Iris pigment epithelial cell (primary cell): Measurements from ENCODE around the gene DEGS1.
"Not testable (repeated sequence)": the region's sequence is repeated elsewhere in the genome, so short reads cannot be mapped to it uniquely, and the experiment has no call there.

Source experiments
- DNase-seq: peaks from one replicate; pipeline ENCODE4 v3.0.0-alpha.2; 2011; ENCODE audit warnings: low read depth

Gene DEGS1

DNA sequence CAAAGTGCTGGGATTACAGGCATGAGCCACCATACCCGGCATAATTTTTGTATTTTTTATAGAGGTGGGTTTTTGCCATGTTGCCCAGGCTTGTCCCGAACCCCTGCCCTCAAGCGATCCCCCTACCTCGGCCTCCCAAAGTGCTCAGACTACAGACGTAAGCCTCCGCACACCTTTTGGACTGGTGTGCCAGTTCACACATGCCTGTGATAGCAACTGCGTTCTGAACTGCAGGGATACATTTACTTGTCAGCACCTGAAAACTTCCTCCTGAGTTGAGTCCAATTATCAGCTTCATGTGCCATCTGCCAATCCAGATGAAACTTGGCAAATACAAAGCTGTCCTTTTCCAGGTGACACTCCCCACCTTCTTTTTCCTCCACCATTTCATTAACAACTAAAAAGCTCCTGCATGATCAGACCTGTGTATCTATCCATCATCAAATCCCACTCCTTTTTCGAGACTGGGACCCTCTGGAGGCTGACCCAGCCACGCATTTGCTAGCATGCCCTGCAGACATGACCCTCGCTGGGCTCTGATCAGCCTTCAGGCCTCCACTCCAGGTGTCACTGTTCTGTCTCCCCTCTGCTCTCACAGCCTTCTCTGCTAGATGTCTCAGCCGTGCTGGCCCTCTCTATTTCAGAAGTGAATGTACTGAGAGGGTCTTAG is 2.1 kb upstream of the DEGS1 start:
- no peak for DNase-seq

DNA sequence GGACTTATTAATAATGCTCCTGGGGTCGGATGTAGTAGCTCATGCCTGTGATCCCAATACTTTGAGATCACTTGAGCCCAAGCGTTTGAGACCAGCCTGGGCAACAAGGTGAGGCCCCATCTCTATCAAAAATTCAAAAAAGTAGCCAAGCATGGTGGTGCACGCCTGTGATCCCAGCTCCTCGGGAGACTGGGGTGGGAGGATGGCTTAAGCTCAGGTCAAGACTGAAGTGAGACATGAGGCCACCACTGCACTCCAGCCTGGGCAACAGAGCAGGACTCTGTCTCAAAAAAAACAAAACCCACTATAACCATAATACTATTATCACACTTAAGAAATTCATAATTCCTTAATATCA is 1.6 kb upstream of the DEGS1 start:
- DNase-seq: no peak

DNA sequence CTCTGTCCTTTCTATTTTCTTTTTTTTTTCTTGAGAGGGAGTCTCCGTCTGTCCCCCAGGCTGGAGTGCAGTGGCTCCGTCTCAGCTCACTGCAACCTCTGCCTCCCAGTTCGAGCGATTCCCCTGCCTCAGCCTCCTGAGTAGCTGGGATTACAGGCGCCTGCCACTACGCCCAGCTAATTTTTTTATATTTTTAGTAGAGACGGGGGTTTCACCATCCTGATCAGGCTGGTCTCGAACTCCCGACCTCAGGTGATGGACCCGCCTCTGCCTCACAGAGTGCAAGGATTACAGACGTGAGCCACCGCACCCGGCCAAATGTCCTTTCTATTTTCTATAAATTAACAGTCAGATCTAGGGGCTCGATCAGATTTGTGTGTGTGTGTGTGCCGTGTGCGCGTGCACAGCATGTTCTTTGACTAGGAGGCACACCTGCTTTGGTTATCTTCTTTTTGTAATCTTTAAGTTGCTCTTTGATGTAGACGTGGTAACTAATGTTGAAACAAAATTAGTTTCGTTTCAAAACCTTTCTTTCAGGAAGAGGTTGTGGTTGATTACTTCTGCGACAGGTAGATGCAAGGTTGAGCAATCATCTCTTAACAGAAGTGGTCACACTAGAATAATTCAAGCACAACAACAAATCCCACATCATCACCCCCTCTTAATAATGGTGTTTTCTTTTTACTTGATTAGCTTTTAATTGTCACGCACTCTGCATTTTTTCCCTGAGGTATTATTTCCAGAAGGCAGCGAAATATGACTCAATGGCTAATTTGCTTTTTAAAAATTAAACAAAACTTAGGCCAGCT is 779 bp upstream of the DEGS1 start:
- no peak for DNase-seq

DNA sequence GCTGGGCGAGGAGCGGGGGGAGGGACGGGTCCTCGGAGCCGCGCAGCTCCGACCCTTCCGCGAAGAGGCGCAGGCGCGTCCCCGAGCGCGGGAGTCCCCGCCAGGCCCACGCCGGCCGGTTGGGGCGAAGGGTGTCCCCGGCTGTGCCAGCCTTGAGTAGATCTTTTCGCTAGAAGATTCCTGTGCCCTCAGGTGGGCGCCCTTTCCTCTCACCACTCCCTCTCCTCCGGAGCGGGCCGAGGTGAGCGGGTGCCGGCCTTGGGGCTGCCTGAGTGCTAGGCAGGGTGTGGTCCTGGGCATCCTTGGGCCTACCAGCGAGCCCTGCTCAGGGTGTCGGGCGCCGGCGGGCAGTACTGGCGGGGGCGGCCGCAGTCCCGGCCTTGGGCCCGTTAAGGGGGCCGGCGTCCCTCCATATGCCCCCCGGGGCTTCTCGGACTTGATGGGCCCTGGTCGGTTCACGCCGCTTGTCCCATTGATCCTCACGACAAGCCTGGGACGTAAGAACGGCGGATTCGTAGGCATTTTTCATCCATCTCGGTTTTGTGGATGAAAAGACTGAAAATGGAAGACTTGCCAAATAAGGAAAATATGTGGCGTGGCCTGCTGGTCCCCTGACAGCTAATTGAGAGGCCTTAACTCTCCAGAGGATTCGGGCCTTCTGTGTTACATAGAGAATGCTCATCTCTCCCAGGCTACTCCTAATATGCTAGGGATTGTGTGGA is 712 bp downstream of the DEGS1 start:
- peak; percentile 60 for DNase-seq

DNA sequence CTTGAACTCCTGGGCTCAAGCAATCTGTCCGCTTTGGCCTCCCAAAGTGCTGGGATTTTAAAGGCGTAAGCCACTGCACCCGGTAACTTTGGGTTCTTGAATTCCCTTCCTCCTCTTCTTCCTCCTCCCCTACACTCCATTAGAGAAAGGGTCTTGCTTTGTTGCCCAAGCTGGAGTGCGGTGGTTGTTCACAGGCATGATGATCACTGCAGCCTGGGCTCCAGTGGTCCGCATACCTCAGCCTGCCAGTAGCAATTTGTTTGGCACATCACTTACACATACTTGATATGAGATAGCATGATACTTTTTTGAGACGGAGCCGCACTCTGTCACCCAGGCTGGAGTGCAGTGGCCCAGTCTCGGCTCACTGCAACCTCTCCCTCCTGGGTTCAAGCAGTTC is 2.2 kb downstream of the DEGS1 start:
- no peak for DNase-seq

DNA sequence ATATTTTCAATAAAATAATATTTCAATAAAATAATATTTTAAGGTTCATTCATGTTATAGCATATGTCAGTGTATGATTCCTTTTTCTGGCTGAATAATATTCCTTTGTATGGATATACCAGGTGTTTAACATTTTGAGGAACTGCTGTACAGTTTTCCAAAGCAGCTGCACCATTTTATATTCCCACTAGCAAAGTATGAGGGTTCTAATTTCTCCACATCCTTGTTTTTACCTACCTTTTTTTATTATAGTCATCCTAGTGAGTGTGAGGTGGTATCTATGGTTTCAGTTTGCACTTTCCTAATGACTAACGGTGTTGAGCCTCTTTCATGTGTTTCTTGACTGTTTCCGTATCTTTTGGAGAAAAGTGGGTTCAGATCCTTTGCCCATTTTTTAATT is 5.2 kb downstream of the DEGS1 start:
- no peak for DNase-seq

DNA sequence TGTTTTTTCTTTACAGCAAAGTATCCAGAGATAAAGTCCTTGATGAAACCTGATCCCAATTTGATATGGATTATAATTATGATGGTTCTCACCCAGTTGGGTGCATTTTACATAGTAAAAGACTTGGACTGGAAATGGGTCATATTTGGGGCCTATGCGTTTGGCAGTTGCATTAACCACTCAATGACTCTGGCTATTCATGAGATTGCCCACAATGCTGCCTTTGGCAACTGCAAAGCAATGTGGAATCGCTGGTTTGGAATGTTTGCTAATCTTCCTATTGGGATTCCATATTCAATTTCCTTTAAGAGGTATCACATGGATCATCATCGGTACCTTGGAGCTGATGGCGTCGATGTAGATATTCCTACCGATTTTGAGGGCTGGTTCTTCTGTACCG is 6.5 kb downstream of the DEGS1 start:
- no peak for DNase-seq

DNA sequence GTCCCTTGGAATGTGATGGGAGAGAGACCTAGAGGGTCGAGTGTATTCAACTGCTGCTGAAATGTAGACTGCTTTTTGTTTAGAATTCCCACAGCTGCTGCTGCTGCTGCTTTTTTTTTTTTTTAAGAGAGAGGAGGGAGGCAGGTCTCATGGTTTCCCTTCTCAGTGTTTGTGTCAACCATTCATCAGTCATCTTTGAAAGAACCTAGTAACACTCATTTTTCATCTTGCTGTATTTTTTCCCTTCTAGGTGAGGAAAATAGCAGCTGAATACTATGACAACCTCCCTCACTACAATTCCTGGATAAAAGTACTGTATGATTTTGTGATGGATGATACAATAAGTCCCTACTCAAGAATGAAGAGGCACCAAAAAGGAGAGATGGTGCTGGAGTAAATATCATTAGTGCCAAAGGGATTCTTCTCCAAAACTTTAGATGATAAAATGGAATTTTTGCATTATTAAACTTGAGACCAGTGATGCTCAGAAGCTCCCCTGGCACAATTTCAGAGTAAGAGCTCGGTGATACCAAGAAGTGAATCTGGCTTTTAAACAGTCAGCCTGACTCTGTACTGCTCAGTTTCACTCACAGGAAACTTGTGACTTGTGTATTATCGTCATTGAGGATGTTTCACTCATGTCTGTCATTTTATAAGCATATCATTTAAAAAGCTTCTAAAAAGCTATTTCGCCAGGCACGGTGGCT is 9.2 kb downstream of the DEGS1 start:
- no peak for DNase-seq

DNA sequence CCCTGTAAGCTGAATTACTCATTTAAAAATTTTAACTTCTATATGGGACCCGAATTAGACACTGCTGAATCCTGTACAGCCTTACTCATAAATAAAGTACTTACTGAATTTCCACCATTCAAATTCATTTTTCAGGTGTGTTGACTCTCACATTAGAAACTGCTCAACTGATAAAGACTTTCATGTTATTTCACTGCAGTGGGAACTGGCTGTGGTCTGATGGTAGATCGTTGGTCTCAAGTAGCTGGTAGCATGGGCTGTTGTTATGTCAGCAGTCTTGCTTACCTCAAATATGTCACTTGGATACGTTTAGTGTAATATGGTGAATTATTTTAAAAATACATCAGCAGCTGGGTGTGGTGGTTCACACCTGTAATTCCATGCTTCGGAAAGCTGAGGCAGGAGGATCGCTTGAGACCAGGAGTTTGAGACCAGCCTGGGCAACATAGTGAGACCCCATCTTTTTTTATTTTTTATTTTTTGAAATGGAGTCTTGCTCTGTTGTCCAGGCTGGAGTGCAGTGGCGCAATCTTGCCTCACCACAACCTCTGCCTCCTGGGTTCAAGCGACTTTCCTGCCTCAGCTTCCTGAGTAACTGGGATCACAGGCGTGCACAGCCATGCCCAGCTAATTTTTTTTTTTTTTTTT is 10.4 kb downstream of the DEGS1 start:
- DNase-seq: no peak

DNA sequence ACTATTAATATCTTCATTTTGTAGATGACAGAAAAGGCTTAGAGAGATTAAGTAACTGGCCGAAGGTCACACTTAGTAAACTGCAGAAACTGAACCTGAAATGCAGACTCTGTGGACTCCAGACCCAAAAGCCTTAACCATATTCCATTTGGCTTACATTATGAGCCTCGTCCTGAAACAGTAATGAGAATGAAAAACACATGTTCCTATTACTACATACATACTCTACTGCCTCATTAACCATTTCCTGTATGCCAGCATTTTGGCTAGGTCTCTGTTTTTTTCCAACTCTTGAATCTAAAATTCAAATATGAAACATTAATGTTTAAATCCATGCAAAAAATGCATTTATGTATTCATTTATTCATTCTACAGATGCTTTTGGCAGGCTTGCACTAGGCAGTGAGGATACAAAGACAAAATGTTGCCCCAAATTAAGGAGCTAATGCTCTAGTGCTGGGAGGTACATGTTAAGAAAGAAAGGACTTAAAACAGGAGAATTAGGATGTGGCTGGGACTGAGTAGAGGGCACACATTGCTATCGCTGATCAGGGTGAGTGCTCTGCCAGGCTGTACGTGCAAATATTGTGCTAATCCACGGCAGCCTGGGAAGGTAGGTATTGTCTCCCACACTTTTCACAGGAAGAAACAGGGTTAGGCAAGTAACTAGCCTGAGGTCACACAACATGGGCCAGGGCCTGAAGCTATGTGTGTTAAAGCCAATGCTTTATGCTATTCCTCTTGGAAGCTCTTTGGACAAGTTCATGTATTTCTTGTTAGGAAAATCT is 14.0 kb downstream of the DEGS1 start:
- DNase-seq: no peak

DNA sequence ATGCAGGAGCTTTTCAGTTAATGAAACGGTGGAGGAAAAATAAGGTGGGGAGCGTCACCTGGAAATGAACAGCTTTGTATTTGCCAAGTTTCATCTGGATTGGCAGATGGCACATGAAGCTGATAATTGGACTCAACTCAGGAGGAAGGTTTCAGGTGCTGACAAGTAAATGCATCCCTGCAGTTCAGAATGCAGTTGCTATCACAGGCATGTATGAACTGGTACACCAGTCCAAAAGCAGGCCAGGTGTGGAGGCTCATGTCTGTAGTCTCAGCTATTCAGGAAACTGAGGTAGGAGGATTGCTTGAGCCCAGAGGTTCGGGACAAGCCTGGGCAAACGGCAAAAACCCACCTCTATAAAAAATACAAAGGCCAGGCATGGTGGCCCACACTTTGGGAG is 15.5 kb downstream of the DEGS1 start:
- DNase-seq: no peak

DNA sequence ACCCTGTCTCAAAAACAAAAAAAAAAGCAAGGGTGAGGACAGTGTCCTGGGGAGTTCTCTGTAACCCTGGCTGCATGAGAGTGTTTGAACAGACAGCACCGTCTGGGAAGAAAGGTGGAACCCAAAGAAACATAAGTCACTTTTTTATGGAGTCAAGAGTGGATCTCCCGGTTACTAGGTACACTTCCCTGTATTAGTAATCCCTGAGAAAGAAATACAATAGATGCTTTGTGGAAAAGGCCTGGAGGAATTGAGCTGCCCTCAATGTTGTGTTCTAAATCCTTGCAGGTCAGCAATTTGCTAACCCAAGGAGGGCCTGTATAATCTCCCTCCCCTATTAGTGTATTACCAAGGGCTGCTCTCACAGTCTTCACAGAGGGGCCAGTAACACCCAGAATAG is 16.6 kb downstream of the DEGS1 start:
- no peak for DNase-seq

DNA sequence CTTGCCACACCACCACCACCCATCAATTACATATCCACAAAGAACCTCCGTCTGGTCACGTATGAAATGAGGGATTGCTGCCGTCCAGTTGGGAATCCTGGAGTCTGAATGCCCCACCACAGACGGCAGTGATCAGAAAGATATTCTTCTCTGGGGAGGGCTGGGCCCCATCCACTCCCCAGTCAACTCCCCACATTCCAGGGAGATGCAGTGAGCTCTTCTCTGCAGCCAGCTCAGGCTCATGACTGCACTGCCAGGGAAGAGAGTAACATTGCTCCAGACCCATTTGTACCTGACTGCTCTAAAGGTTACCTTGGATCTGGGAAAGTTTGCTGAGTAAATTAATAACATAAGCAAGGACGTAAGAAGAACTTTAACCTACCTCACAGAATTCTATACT is 18.3 kb downstream of the DEGS1 start:
- no peak for DNase-seq

DNA sequence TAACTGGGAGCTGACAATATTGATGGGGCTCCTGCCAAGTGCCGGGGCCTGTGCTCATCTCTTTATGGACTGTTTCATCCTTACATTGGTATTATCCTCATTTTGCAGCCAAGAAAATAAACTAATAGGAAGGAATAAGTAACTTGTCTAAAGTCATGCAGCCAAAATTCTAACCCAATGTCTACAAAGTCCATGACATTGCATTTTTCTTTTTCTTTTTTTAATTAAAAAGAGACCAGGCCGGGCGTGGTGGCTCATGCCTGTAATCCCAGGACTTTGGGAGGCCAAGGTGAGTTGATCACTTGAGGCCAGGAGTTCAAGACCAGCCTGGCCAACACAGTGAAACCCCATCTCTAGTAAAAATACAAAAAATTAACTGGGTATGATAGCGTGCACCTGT is 18.8 kb downstream of the DEGS1 start:
- no peak for DNase-seq

DNA sequence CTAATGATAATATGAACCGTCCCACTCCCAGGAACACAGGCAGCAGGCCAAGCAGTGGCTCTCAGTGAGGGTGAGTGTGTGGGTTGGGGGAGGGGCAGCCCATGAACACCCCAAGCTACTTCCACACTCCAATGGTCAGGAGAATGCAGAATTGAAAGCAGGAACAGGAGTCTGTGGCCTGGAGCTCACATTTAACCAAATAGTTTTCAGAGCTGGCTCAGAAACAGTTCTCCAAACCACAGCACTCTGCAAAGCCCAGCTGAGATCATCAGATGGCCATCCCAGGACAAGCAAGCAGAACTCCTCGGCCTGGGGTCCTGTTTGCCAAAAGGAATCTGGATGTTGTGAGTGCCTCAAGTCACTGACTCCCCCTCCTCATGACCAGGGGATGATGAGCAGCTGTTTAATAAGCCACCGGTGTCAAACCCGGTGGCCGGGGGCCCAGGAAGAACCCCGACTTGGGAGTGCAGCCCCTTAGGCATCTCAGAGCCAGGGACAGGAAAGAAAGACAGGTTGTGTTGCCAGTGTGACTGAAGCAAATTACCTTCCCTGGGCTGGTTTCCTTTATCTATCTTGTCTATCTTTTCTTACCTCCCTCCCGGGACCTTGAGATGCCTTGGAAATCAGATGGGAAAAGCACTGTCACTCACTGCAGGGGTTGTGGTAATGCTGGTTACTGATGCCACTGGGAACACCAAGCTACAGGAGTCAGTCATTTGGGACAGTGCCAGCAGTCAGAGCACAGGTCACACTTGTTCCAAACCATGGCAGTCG is 20.4 kb downstream of the DEGS1 start:
- DNase-seq: peak; percentile 82

DNA sequence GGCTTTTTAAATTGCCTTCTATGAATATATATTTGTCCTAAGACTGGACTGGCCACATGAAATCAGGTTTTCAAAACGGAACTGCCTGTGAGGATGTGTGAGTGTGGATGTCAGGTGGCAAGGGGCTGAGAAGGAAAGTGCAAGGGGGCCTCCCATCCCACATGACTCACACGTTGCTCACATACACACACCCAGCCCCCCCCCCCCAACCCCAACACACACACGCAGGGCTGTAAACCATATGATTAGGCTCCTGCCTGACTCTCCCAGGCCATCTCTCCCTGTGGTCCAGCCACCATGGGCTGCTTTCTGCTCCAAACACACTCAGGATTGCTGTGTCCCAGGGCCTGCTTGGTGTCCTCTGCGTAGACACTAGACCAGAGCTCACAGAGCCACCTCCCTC is 22.4 kb downstream of the DEGS1 start:
- DNase-seq: peak; percentile 74

DNA sequence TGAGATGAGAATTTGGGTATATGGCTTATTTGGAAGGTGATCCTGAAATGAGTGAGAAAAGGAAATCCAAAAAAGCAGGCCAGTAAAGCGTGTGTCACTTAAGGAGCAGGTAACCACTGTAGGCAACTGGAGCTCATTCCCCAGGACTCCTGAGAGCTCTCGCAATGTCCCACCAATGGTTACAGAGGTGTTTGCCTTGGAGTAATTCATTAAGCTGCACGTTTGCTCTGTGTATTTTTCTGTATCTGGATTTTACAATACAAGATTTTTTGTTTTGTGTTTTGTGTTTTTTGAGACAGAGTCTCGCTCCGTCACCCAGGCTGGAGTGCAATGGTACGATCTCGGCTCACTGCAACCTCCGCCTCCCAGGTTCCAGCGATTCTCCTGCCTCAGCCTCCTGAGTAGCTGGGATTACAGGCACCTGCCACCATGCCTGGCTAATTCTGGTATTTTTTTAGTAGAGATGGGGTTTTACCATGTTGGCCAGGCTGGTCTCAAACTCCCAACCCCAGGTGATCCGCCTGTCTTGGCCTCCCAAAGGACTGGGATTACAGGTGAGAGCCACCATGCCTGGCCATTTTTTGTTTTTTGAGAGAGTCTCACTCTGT is 23.0 kb downstream of the DEGS1 start:
- not testable (repeated sequence) for DNase-seq

DNA sequence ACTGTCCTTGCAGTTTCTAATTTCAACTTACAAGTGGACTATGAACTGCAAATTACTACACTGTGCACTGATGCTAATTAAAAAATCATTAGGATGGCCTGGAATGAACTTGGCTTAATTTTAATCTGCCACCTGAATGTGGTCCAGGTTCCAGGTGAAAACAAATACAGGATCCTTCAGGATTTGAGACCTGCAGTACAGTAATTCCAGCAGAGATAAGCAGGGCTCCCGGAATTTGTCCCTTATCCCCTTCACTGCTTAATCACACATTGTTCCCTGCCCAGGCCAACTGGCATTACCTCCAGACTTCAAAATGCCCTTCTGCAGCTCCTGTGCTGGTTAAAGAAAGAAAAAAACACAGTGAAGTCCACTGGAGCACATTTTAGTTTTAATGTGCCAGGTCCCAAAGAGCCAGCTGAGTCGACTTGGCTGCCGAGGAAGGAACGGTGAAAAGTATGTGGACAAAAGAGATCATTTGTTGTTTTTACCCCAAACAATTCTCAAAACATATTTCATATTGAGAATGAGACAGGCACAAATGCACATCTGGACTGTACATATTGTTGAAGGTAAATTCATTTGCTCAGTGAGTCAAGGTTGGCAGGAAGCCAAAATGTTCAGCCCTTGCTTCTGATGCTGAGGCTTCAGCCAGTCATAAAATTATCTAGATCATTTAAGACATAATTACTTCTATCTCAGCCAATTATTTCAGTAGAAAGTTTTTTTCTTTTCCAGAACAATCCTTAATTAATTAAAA is 28.3 kb downstream of the DEGS1 start:
- DNase-seq: peak; percentile 80

DNA sequence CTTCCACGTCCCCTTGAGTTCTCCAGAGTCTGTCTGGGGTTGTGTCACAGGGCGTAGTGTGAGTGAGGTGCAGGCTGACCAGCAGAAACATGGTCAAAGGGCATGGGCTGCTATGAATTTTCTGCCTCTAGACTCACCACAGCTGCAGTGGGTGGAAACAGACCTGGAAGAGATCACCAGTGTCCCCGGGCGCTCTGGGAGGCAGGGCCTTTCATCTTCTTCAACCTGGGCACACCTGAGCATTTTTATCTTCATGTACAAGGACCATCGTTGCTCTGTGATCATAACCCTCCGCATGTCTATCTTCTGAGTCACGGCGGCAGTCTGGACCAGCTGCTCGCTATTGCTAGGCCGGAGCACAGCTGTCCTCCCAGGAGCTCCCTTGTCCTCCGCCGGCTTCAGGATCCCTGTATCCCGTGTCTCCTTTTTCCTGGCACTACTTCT is 29.6 kb downstream of the DEGS1 start:
- DNase-seq: no peak
